KBM-7 (cell line): ENCODE measurements around the gene OR2C1.

ENCODE experiments used
- DNase-seq: peaks from one replicate; pipeline ENCODE4 v3.0.0-alpha.2; 2015
- in situ Hi-C: fragments of 300-500 bp; cut with MboI; formaldehyde crosslinking; loops from 2 replicates; pipeline ENCODE4 v1.14.3; 2020; ENCODE audit warnings: low sequenced_read_pairs, low pct_unique_long_range_greater_than_20kb, mixed read lengths

The OR2C1 gene

DNA sequence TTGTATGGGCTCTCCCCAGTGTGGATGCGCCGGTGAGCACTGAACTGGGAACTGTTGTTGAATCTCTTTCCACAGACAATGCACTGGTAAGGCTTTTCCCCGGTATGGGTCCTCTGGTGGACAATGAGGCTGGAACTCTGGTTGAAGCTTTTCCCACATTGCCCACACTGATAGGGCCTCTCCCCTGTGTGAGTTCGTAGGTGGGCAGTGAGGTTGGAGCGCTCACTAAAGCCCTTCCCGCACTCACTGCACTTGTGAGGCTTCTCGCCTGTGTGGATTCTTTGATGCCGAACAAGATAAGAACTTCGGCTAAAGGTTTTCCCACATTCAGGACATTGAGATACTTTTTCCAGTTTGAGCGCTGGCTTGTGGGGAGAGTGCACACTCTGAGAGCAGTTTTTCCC lies 27.4 kb downstream of the OR2C1 start:
- in situ Hi-C loops: no loop called here
- no peak for DNase-seq

GRCh38 chr16:3388325-3388724 lies 32.6 kb downstream of the OR2C1 start:
- in situ Hi-C loops: no loop called here
- no peak for DNase-seq

DNA sequence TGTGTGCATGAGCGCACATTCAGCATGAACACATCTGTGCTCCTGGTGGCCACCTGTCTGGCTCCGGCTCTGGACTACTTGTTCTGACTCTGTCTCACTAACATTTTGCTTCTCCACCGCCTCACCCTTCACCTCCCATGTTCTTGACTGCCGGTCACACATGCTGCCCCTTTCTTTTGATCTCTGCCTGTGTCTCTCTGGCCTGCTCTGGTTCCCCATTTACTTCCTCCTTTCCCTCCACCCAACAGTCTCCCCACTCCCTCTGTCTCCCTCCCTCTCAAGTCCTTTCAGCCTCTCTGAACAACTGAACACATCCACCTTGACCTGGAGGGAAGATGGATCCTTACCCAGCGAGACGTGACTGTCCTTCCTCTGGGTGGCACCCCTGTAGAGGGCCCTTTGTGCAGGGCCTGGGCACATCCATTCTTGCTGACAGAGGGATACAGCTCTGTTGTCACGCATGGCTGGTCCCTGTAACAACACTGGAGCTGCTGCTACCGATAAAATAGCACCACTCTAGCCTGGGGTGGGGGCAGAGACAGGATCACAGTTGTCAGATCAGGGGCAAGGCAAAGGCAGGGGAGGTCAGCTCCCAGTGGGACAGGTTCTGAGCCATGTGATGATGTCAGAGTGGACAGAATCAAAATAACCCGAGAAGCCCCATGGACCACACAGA lies 34.1 kb downstream of the OR2C1 start:
- in situ Hi-C loops: no loop called here
- peak; percentile 51 for DNase-seq

DNA sequence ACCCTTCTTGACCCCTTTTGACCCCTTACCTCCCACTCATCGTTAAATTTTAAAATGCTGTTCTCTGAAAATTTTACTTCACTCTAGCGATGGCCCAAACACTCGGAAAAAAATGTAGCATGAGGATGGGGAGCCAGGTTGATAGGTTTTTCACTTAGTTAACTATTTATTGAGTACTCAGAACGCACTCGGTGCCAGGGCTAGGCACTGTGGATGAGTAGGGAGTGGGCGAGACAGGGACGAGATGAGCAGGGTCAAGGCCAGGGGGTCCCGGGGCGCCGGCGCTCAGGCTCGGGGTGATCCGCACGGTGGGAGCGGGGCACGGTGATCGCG lies 44.7 kb downstream of the OR2C1 start:
- no peak for DNase-seq
- in situ Hi-C loops: no loop called here

DNA sequence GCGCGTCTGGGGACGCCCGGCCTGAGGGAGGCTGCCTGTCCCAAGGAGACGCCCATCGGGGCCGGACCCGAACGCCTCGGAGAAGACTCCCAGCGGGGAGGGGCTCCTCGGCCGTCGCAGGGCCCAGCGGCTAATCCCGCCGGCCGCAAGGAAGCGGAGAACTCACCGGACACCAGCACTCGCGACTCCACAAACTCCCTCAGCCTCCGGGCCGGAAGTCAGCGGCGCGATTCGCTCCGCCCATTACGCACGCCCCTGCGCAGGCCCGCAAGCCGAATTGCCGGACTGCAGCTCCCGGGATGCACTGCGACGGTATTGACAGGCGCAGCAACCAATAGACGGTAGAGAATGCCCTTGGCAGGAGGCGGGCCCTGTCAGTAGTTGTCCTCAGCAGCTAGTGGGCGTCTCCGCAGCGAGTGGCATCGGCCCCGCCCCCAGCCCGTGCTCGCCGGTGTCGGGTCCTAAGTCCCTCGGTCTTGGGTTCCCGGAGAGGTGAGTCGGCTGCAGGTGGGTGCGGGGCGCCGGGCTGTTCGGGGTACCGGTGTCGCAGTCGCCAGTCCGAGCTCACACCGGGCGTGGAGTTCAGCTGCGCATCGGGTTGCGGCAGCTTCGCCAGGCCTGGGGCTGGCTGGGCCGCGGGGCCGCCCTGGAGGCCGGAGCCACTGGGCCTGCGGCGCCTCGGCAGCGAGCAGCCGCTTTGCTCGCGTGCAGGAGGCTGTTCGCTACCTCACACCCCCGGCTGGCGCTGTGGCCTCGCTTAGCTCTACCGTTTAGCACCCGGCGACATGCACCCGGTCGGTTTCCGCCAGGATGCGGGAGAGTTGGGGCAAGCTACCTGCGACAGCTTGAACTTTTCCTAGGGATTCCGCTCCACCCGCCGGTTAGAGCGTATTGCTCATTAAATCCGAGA lies 45.3 kb downstream of the OR2C1 start, which contains the start of the genes ZNF174 and ZSCAN32:
ZNF174 (plus strand) TSS at position 437 of the 910 bp plus-strand sequence. CDS start 790 bp downstream, outside the sequence.
ZSCAN32 (minus strand) TSS at position 226 of the 910 bp plus-strand sequence. CDS start 3,447 bp downstream, outside the sequence.
- in situ Hi-C loops: no loop called here
- peak; percentile 99 for DNase-seq

- in situ Hi-C loops: no loop called here
- peak; percentile 30 for DNase-seq
These were observed 46.2 kb downstream of the OR2C1 start for GRCh38 chr16:3401719-3402397.
